Measurements from ENCODE around the gene AS3MT.
"Not testable (repeated sequence)": the region's sequence is repeated elsewhere in the genome, so short reads cannot be mapped to it uniquely, and the experiment has no call there.

GRCh38 chr10:102844190-102844776 is 25.0 kb upstream of the AS3MT start:
- not testable (repeated sequence) for TF ChIP-seq CTCF (IDR thresholded peaks at IDR 0.05; ENCODE audit: low read depth, low read length); EZH2phosphoT487 (IDR thresholded peaks at IDR 0.05; ENCODE audit: low read depth)
